Measurements from ENCODE around the gene UQCRC2. TPM values are rescaled to one million over a fixed set of nuclear protein-coding genes. Genes with fewer than 3 reads are reported as not detected.

UQCRC2 gene
- total and polyA plus RNA-seq, 2 experiments from 2014 or later: 107 to 116 TPM

DNA sequence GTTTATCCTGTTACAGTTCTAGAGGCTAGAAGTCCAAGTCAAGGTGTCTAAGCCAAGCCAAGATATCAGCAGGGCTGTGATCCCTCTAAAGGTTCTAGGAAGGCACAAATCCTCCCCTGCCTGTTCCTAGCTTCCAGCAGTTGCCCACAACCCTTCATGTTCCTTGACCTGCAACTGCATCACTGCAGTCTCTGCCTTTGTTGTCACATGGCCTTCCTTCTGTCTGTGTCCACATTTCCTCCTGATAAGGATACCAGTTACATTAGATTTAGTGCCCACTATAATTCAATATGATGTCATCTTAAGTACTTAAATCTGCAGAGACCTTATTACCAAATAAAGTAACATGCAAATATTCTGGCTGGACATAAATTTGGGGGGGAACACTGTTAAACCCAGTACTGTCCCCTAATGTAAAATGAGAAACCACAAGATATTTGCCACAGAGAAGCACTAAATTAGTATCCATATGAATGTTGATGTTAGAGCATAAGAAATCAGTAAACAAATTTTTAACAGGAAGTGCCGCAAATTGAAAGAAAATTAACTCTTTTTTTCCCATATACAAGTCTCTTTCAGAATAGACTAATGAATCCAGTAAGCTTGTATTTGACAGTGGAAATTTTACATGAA, 4.7 kb downstream of the UQCRC2 start:
- Histone ChIP-seq H3K36me3 (ENCODE audit: low read depth) (peaks cover 52% of the 10 kb centered on the region), H4K20me1 (ENCODE audit: insufficient read depth) (no peaks in the 10 kb centered on the region), H3K79me2 (ENCODE audit: insufficient read depth) (peaks cover 61% of the 10 kb centered on the region), H3K9me3 (ENCODE audit: low read depth) (no peaks in the 10 kb centered on the region), H3K9me2 (ENCODE audit: insufficient read depth) (no peaks in the 10 kb centered on the region), H3K4me3 (no peak overlapping the region), H2AFZ (no peak overlapping the region), H3K27me3 (replicated peaks; ENCODE audit: insufficient read depth) (no peaks in the 10 kb centered on the region), H3K9ac (no peak overlapping the region), H3K27ac (no peak overlapping the region), H3K4me1 (ENCODE audit: insufficient read depth) (peaks cover 7% of the 10 kb centered on the region), H3K4me2 (ENCODE audit: unreplicated experiment) (no peak overlapping the region), H3F3A (ENCODE audit: insufficient read depth) (no peaks in the 10 kb centered on the region)
- DNase-seq: no peak
- TF ChIP-seq EZH2phosphoT487 (IDR thresholded peaks at IDR 0.05; ENCODE audit: insufficient read depth, low read depth): no peak
- no peak for TF ChIP-seq EZH2 (IDR thresholded peaks at IDR 0.05; ENCODE audit: insufficient read depth, poor library complexity, severe bottlenecking)
- 55 to 70% methylated on average over 1 of the region's 1 CpG for WGBS, 2 experiments (ENCODE audit: low coverage in 1 of 2, low lambda C conversion rate in 2 of 2, missing lambda C conversion rate in 2 of 2)
- in situ Hi-C loops (cut with MboI): no loop called here

DNA sequence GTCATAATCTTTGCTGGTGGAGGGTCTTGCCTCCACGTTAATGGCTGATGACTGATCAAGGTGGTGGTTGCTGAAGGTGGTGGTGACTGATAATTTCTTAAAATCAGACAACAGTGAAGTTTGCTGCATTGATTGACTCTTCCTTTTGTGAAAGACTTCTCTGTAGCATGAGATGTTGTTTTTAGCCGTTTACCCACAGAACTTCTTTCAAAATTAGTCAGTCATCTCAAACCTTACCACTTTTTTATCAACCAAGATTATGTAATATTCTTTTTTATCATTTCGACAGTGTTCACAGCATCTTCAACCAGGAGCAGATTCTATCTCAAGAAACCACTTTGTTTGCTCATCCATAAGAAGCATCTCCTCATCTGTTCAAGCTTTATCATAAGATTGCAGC, 5.9 kb downstream of the UQCRC2 start:
- TF ChIP-seq EZH2 (IDR thresholded peaks at IDR 0.05; ENCODE audit: insufficient read depth, poor library complexity, severe bottlenecking) (no peak), EZH2phosphoT487 (IDR thresholded peaks at IDR 0.05; ENCODE audit: insufficient read depth, low read depth) (no peak)
- Histone ChIP-seq H4K20me1 (ENCODE audit: insufficient read depth) (no peaks in the 10 kb centered on the region), H3K27ac (no peak overlapping the region), H3K4me3 (no peak overlapping the region), H3K36me3 (ENCODE audit: low read depth) (peaks cover 59% of the 10 kb centered on the region), H3K9me3 (ENCODE audit: low read depth) (no peaks in the 10 kb centered on the region), H3F3A (ENCODE audit: insufficient read depth) (no peaks in the 10 kb centered on the region), H3K9me2 (ENCODE audit: insufficient read depth) (no peaks in the 10 kb centered on the region), H3K9ac (no peak overlapping the region), H3K27me3 (replicated peaks; ENCODE audit: insufficient read depth) (no peaks in the 10 kb centered on the region), H3K4me2 (ENCODE audit: unreplicated experiment) (no peak overlapping the region), H3K79me2 (ENCODE audit: insufficient read depth) (peaks cover 52% of the 10 kb centered on the region), H2AFZ (no peak overlapping the region), H3K4me1 (ENCODE audit: insufficient read depth) (peaks cover 6% of the 10 kb centered on the region)
- DNase-seq: no peak
- in situ Hi-C loops (cut with MboI): no loop called here
- 79 to 86% methylated on average over 3 of the region's 3 CpGs for WGBS, 2 experiments (ENCODE audit: low coverage in 1 of 2, low lambda C conversion rate in 2 of 2, missing lambda C conversion rate in 2 of 2)

DNA sequence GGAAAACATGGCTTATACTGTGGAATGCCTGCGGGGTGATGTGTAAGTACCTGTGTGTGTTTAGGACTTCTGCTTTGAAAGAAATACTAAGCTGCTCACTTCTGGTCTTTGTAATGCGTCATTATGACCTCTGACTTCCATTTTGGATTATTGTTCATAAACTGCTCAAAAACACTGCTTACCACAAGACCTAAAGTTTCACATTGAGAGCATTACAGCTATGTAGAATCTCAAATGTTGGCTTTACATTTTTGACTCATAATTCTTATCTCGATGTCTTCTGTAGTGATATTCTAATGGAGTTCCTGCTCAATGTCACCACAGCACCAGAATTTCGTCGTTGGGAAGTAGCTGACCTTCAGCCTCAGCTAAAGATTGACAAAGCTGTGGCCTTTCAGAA, 9.3 kb downstream of the UQCRC2 start:
- Histone ChIP-seq H2AFZ (no peak overlapping the region), H3K27me3 (replicated peaks; ENCODE audit: insufficient read depth) (no peaks in the 10 kb centered on the region), H3K9me3 (ENCODE audit: low read depth) (no peaks in the 10 kb centered on the region), H3K27ac (no peak overlapping the region), H3K79me2 (ENCODE audit: insufficient read depth) (peaks cover 18% of the 10 kb centered on the region), H3K9me2 (ENCODE audit: insufficient read depth) (no peaks in the 10 kb centered on the region), H3F3A (ENCODE audit: insufficient read depth) (no peaks in the 10 kb centered on the region), H3K4me2 (ENCODE audit: unreplicated experiment) (no peak overlapping the region), H3K4me3 (no peak overlapping the region), H3K9ac (no peak overlapping the region), H3K4me1 (ENCODE audit: insufficient read depth) (no peaks in the 10 kb centered on the region), H4K20me1 (ENCODE audit: insufficient read depth) (no peaks in the 10 kb centered on the region), H3K36me3 (ENCODE audit: low read depth) (peaks cover 87% of the 10 kb centered on the region)
- TF ChIP-seq EZH2phosphoT487 (IDR thresholded peaks at IDR 0.05; ENCODE audit: insufficient read depth, low read depth) (no peak), EZH2 (IDR thresholded peaks at IDR 0.05; ENCODE audit: insufficient read depth, poor library complexity, severe bottlenecking) (no peak)
- WGBS, 2 experiments (ENCODE audit: low coverage in 1 of 2, low lambda C conversion rate in 2 of 2, missing lambda C conversion rate in 2 of 2): 95 to 96% methylated on average over 5 of the region's 5 CpGs
- in situ Hi-C loops (cut with MboI): no loop called here
- no peak for DNase-seq

DNA sequence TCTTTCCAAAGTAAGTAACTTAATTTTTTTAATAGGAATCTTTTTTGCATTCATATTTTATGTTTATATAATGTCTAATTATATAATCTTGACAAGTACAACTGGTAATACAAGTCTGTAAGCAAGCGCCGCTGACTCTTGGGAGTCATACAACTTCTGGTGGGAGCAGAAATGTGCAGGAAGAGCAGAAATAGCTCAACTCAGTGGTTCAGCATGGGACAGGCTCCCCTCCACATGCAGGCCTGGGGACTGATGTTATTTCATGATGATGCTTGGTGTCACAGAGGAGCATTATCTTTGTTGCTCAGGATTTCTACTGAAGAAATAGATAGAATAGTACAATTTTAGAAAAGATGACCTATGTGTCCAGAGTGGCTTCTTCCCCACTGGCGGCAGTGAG, 10.7 kb downstream of the UQCRC2 start:
- TF ChIP-seq EZH2phosphoT487 (IDR thresholded peaks at IDR 0.05; ENCODE audit: insufficient read depth, low read depth) (no peak), EZH2 (IDR thresholded peaks at IDR 0.05; ENCODE audit: insufficient read depth, poor library complexity, severe bottlenecking) (no peak)
- H3K27ac ChIP-seq: no peak overlapping the region
- H3F3A ChIP-seq (ENCODE audit: insufficient read depth): no peaks in the 10 kb centered on the region
- no peak for DNase-seq
- no peak overlapping the region for H3K9ac ChIP-seq
- H4K20me1 ChIP-seq (ENCODE audit: insufficient read depth): no peaks in the 10 kb centered on the region
- peaks cover 85% of the 10 kb centered on the region for H3K36me3 ChIP-seq (ENCODE audit: low read depth)
- H3K4me1 ChIP-seq (ENCODE audit: insufficient read depth): no peaks in the 10 kb centered on the region
- no peaks in the 10 kb centered on the region for H3K27me3 ChIP-seq (replicated peaks; ENCODE audit: insufficient read depth)
- in situ Hi-C loops (cut with MboI): no loop called here
- H3K4me2 ChIP-seq (ENCODE audit: unreplicated experiment): no peak overlapping the region
- H3K79me2 ChIP-seq (ENCODE audit: insufficient read depth): peaks cover 5% of the 10 kb centered on the region
- 97 to 99% methylated on average over 3 of the region's 3 CpGs for WGBS, 2 experiments (ENCODE audit: low coverage in 1 of 2, low lambda C conversion rate in 2 of 2, missing lambda C conversion rate in 2 of 2)
- H3K4me3 ChIP-seq: no peak overlapping the region
- no peak overlapping the region for H2AFZ ChIP-seq
- no peaks in the 10 kb centered on the region for H3K9me2 ChIP-seq (ENCODE audit: insufficient read depth)
- H3K9me3 ChIP-seq (ENCODE audit: low read depth): no peaks in the 10 kb centered on the region
